Measurements from ENCODE around the gene SEC14L1. TPM values are rescaled to one million over a fixed set of nuclear protein-coding genes. Genes with fewer than 3 reads are reported as not detected.

The SEC14L1 gene
- total RNA-seq, 2 experiments from 2014 or later, result 68.1 to 68.5 TPM

- intact Hi-C loops (cut with micrococcal nuclease), result no loop called here
- no peak overlapping the region for H3K27ac Mint-ChIP-seq
- peaks cover 33% of the 10 kb centered on the region for H3K36me3 Mint-ChIP-seq
- H3K9me3 Mint-ChIP-seq, result peaks cover 28% of the 10 kb centered on the region
- DNase-seq, result no peak
- ChIA-PET POLR2A (no interaction called here), CTCF (interaction anchor here (0.6 to 1.1 kb wide), 3 partner anchors 10 to 627 kb away, joined by 3 to 4 read pairs (median 3); no protein-coding TSS in a partner anchor)
- H3K27me3 Mint-ChIP-seq, result no peaks in the 10 kb centered on the region
- H3K4me3 Mint-ChIP-seq, result no peak overlapping the region
- H3K4me1 Mint-ChIP-seq (ENCODE audit: low read depth), result peaks cover 17% of the 10 kb centered on the region
Observed at GRCh38 chr17:77177002-77177741, 36.4 kb downstream of the SEC14L1 start.

GRCh38 chr17:77178050-77178449 is 37.3 kb downstream of the SEC14L1 start:
- POLR2A ChIA-PET, result no interaction called here
- H3K4me3 Mint-ChIP-seq, result no peak overlapping the region
- no peak overlapping the region for H3K27ac Mint-ChIP-seq

DNA sequence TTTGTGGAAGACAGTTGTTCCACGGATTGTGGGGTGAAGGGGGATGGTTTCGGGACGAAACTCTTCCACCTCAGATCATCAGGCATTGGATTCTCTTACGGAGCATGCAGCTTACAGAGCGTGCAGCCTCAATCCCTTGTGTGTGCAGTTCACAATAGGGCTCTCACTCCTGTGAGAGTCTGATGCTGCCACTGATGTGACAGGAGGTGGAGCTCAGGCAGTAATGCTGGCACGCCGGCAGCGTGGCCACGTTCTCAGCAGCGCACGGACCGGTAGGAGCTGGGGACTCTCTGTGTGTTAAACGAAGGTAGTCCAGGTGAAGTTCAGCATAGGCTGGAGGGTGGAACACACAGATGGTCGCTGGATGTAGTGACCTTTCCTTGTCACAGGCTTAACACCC is 37.8 kb downstream of the SEC14L1 start:
- Mint-ChIP-seq H3K27me3 (no peaks in the 10 kb centered on the region), H3K4me1 (ENCODE audit: low read depth) (peaks cover 29% of the 10 kb centered on the region), H3K36me3 (peaks cover 20% of the 10 kb centered on the region), H3K9me3 (peaks cover 19% of the 10 kb centered on the region), H3K27ac (no peak overlapping the region), H3K4me3 (no peak overlapping the region)
- ChIA-PET CTCF (interaction anchor here (1.1 to 1.6 kb wide), 2 partner anchors 15 to 92 kb away, joined by 3 to 5 read pairs; no protein-coding TSS in a partner anchor), POLR2A (no interaction called here)
- intact Hi-C loops (cut with micrococcal nuclease), result no loop called here
- no peak for DNase-seq

More at GRCh38 chr17:77178050-77178449, 37.3 kb downstream of the SEC14L1 start:
- intact Hi-C loops (cut with micrococcal nuclease), result no loop called here
- no peaks in the 10 kb centered on the region for H3K27me3 Mint-ChIP-seq
- peaks cover 26% of the 10 kb centered on the region for H3K4me1 Mint-ChIP-seq (ENCODE audit: low read depth)
- peaks cover 25% of the 10 kb centered on the region for H3K36me3 Mint-ChIP-seq
- DNase-seq, result no peak
- peaks cover 24% of the 10 kb centered on the region for H3K9me3 Mint-ChIP-seq
- CTCF ChIA-PET, result interaction anchor here (0.6 to 1.1 kb wide), 2 partner anchors 122 to 628 kb away, joined by 3 to 4 read pairs; no protein-coding TSS in a partner anchor

DNA sequence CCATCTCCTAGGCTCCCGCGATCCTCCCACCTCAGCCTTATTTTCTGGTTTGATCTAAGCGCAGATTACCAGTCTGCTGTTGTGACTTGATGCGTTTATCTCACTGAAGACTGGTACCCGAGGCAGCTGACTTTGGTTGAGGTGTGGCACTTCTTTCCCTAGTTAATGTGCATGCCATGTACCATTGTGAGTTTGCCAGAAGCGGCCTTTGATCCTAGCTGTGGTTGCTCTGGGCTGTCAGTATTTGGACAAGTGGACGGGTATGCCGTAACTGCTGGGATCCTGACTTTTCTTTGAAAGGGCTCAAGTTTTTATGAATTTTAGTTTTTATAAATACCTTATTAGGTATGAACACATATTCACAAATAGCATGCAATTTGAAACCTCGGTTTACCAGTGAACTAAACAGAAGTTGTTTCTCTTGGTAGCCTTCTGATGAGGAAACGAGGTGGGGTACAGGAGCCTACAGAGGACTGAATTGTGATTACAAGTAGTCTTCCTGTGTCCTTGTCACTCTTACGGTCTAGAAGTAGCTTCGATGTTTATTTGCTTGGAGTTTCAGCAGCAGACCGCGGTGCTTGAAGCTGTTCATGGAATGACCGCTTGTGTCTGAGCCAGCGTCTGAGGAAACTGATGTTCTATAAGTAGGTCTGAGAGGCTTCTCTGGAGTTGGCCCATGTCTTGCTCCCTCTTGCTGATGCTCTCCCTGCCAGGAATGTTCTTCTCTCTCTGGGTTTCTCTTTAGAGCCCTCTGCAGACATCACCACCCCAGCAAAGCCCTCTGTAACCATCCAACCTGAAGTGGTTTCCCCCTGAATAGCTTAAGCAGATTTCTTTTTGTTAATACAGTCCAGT is 40.0 kb downstream of the SEC14L1 start:
- CTCF ChIA-PET, result no interaction called here
- Mint-ChIP-seq H3K4me1 (ENCODE audit: low read depth) (peaks cover 31% of the 10 kb centered on the region), H3K27ac (peak overlapping the region; percentile 11), H3K36me3 (peaks cover 3% of the 10 kb centered on the region), H3K4me3 (no peak overlapping the region), H3K9me3 (peaks cover 1% of the 10 kb centered on the region), H3K27me3 (no peaks in the 10 kb centered on the region)
- intact Hi-C loops (cut with micrococcal nuclease), result no loop called here
- POLR2A ChIA-PET, result interaction anchor here (1.5 kb wide), 1 partner anchor 41 kb away, joined by 4 read pairs; no protein-coding TSS in a partner anchor
- no peak for DNase-seq

DNA sequence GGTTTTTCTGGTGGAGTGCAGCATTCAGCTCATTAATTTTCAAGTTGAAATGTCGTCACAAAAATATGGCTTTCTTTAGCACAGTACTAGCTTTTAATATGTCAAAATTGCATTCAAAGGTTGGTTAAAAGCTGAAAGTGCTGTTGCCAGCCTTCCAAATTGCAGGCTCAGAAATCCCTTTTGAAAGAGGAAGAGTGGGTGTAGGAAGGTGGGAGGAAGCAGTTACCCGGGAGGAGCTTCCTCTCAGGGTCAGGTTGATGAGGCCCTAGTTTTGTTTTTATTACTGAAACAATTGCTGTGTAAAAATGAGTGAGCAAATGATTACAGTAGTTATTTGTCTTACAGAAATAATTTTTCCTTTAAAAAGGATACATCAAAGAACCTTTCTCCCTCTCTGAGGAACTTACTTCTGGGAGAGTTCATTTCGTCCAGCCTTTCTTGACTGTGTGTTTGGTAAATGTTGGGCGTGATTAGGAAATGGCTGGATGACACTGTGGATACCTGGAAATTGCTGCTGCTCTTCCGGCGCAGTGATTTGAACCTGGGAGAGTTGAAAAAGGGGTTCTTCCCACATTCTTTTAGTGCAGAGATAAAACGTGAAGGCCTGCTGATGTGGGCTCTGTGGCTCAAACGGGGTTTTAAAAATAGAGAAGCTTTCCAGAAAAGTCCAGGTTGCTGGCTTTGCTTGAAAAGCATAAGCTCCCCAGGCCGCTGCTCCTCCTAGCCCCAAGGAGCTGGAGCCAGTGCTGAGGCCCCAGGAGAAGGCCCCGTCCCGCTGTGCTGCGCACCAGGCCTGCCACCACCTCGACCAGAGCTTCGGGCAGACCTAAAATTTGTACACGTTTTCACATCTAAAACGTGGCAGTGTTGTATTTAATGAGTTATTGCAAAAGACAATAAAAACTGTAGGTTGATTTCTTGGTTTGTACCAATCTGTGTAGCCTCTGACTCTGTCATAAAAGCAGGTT is 41.7 kb downstream of the SEC14L1 start:
- Mint-ChIP-seq H3K9me3 (no peaks in the 10 kb centered on the region), H3K4me1 (ENCODE audit: low read depth) (peaks cover 35% of the 10 kb centered on the region), H3K4me3 (peak overlapping the region; percentile 35), H3K36me3 (peaks cover 3% of the 10 kb centered on the region), H3K27me3 (no peaks in the 10 kb centered on the region), H3K27ac (peak overlapping the region; percentile 81)
- ChIA-PET POLR2A (interaction anchor here (1.0 to 1.5 kb wide), 2 partner anchors 43 to 45 kb away, joined by 3 to 4 read pairs; no protein-coding TSS in a partner anchor), CTCF (interaction anchor here (0.8 to 2.3 kb wide), 7 partner anchors 10 to 126 kb away, joined by 3 to 8 read pairs (median 4); partner anchors contain the start of gene SEC14L1)
- intact Hi-C loops (cut with micrococcal nuclease), result no loop called here
- DNase-seq, result peak; percentile 19

DNA sequence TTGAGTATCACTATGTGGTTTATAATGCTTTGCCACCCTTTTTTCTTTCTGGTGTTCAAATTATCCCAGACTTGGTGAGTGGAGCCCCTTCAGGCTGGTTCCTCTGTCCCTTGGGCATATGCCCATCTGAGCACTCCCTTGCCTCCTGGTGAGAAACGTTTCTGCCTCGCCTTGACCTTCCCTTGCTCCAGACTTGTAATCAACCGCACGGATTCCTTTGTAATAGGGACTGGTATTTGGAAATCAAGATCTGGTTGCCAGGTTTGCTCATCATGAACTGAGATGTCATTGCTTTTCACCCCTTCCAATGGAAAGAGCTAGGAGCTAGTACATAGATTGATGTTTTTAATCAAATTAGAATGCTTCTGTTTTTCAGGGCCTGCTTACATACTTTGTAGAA is 43.7 kb downstream of the SEC14L1 start:
- Mint-ChIP-seq H3K27ac (no peak overlapping the region), H3K4me3 (no peak overlapping the region), H3K36me3 (peaks cover 3% of the 10 kb centered on the region), H3K9me3 (no peaks in the 10 kb centered on the region), H3K27me3 (no peaks in the 10 kb centered on the region), H3K4me1 (ENCODE audit: low read depth) (peaks cover 48% of the 10 kb centered on the region)
- intact Hi-C loops (cut with micrococcal nuclease), result no loop called here
- CTCF ChIA-PET, result no interaction called here
- POLR2A ChIA-PET, result no interaction called here
- no peak for DNase-seq

DNA sequence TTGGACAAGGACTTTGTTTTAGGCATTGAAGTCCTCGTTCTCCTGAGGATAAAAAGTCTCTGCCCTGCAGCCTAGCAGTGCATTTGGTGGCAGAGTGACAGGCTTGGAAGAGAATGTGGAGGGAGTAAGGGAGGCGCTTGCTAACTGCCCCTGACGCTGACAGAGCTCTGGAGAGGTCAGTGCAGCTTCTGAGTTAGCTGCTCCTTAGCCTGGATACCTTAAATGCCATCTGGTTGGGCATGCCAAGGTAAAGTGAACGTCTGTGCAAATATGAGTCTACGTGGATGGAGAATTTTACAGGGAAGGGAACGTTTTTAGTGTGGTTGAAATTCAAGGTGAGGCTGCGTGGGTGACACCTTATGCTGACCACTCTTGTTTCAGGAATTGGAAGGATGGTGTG is 44.4 kb downstream of the SEC14L1 start:
- CTCF ChIA-PET, result no interaction called here
- Mint-ChIP-seq H3K27me3 (no peaks in the 10 kb centered on the region), H3K9me3 (no peaks in the 10 kb centered on the region), H3K4me3 (no peak overlapping the region), H3K4me1 (ENCODE audit: low read depth) (peaks cover 52% of the 10 kb centered on the region), H3K27ac (no peak overlapping the region), H3K36me3 (peaks cover 3% of the 10 kb centered on the region)
- no peak for DNase-seq
- POLR2A ChIA-PET, result no interaction called here
- intact Hi-C loops (cut with micrococcal nuclease), result loop anchor here (5.0 kb wide), 1 partner anchor 98 kb away; no protein-coding TSS in a partner anchor

GRCh38 chr17:77186141-77186604 is 45.4 kb downstream of the SEC14L1 start:
- ChIA-PET POLR2A (no interaction called here), CTCF (no interaction called here)
- DNase-seq, result peak; percentile 34
- Mint-ChIP-seq H3K4me3 (no peak overlapping the region), H3K9me3 (no peaks in the 10 kb centered on the region), H3K27me3 (no peaks in the 10 kb centered on the region), H3K36me3 (peaks cover 5% of the 10 kb centered on the region), H3K27ac (no peak overlapping the region), H3K4me1 (ENCODE audit: low read depth) (peaks cover 48% of the 10 kb centered on the region)
- intact Hi-C loops (cut with micrococcal nuclease), result loop anchor here (5.0 kb wide), 1 partner anchor 99 kb away; no protein-coding TSS in a partner anchor

DNA sequence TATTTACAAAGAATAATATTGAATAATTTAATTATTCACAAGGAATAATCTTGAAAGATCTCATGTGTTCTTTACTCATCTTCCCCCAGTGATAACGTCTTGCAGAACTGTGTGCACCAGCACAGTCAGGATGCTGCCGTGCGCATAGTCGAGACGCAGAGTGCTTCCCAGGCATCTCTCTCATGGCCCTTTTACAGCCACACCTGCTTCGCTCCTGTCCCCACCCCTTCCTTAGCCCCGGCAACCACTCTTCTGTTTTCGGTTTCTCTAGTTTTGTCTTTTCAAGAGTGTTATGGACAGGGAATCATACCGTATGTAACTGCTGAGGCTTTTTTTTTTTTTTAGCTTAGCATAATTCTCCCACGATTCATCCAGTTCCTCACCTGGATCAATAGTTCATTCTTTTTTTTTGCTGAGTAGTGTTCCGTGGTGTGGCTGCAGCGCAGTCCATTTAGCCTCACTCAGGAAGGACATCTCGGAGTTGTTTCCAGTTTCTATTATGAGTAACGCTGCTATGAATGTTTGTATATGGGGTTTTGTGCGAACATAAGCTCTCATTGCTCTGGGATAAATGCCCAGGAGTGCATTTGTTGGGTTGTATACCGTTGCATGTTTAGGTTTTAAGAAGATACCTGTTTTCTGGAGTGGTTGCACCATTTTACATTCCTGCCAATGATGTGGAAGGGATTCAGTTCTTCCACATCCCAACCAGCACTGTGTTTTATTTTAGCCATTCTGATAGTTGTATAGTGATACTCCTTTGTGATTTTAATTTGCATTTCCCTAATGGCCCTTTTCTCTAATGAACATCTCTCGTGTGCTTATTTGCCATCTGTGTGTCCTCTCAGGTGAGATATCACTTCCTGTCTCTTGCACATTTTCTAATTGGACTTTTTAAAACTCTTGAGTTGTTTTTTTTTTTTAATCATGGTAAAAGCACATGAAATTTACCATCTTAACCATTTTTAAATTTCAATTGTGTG is 47.6 kb downstream of the SEC14L1 start:
- H3K9me3 Mint-ChIP-seq, result no peaks in the 10 kb centered on the region
- ChIA-PET CTCF (interaction anchor here (0.6 to 1.9 kb wide), 2 partner anchors 83 to 101 kb away, joined by 3 to 5 read pairs; no protein-coding TSS in a partner anchor), POLR2A (no interaction called here)
- peak overlapping the region; percentile 53 for H3K4me3 Mint-ChIP-seq
- no peaks in the 10 kb centered on the region for H3K27me3 Mint-ChIP-seq
- peaks cover 22% of the 10 kb centered on the region for H3K36me3 Mint-ChIP-seq
- H3K27ac Mint-ChIP-seq, result peak overlapping the region; percentile 85
- peaks cover 32% of the 10 kb centered on the region for H3K4me1 Mint-ChIP-seq (ENCODE audit: low read depth)
- intact Hi-C loops (cut with micrococcal nuclease), result loop anchor here (2.0 to 5.0 kb wide), 2 partner anchors 48 to 101 kb away; partner anchors contain the start of gene SEC14L1
- DNase-seq, result peak; percentile 20

DNA sequence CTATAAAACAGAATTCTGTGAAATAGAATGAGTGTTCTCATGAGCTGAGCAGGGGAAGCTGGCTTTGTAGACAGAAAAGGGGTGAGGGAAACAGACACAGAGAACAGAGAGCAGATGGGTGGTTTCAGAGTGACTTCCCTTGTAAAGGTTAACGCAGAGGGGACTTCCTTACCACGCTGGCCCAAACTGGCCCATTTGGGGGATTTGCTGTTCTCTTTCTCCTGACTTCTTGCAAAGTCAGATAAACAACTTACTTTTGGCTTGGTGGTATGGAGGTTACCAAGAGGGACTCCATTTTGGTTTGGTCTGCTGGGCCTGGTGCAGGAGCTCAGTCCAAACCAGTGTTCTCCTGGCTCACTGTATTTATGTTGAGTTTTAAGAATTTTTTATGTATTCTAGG is 48.4 kb downstream of the SEC14L1 start:
- Mint-ChIP-seq H3K36me3 (peaks cover 26% of the 10 kb centered on the region), H3K9me3 (no peaks in the 10 kb centered on the region), H3K4me3 (peak overlapping the region; percentile 10), H3K27me3 (no peaks in the 10 kb centered on the region), H3K4me1 (ENCODE audit: low read depth) (peaks cover 31% of the 10 kb centered on the region), H3K27ac (peak overlapping the region; percentile 85)
- DNase-seq, result peak; percentile 72
- ChIA-PET POLR2A (no interaction called here), CTCF (interaction anchor here (1.9 kb wide), 1 partner anchor 102 kb away, joined by 5 read pairs; no protein-coding TSS in a partner anchor)
- intact Hi-C loops (cut with micrococcal nuclease), result loop anchor here (2.0 to 5.0 kb wide), 2 partner anchors 48 to 102 kb away; partner anchors contain the start of gene SEC14L1
